ENCODE measurements around the gene RBPMS2.
"Not testable (repeated sequence)": the region's sequence is repeated elsewhere in the genome, so short reads cannot be mapped to it uniquely, and the experiment has no call there.

DNA sequence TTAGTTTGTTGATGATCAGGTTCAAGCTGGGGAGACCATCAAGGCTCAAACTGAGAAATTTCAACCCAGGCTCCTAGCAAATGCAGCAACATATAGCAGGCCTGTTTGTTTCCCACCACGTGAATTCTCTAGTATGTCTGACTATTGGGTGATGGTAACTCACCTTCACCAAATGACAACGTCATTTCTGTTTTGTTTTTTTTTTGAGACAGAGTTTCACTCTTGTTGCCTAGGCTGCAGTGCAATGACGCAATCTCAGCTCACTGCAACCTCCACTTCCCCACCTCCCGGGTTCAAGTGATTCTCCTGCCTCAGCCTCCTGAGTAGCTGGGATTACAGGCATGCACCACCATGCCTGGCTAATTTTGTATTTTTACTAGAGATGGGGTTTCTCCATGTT, 39.6 kb upstream of the RBPMS2 start:
- TF ChIP-seq, protein P1, sequence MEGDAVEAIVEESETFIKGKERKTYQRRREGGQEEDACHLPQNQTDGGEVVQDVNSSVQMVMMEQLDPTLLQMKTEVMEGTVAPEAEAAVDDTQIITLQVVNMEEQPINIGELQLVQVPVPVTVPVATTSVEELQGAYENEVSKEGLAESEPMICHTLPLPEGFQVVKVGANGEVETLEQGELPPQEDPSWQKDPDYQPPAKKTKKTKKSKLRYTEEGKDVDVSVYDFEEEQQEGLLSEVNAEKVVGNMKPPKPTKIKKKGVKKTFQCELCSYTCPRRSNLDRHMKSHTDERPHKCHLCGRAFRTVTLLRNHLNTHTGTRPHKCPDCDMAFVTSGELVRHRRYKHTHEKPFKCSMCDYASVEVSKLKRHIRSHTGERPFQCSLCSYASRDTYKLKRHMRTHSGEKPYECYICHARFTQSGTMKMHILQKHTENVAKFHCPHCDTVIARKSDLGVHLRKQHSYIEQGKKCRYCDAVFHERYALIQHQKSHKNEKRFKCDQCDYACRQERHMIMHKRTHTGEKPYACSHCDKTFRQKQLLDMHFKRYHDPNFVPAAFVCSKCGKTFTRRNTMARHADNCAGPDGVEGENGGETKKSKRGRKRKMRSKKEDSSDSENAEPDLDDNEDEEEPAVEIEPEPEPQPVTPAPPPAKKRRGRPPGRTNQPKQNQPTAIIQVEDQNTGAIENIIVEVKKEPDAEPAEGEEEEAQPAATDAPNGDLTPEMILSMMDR (conservative IDR thresholded peaks at IDR 0.05 in 1 of 2, IDR thresholded peaks at IDR 0.05 in 1 of 2; ENCODE audit: extremely low read depth in 1 of 2, insufficient read depth in 1 of 2, low read depth in 1 of 2, low read length in 2 of 2), result not testable (repeated sequence)
- not testable (repeated sequence) for TF ChIP-seq EZH2 (IDR thresholded peaks at IDR 0.05; ENCODE audit: borderline replicate concordance, low read length)
